Stomach (tissue), 9 donors: Measurements from ENCODE around the gene TBC1D8. TPM values are rescaled to one million over a fixed set of nuclear protein-coding genes. Genes with fewer than 3 reads are reported as not detected.

ENCODE experiments used
- DNase-seq, 2 donors: peaks; one replicate each; pipeline versions ENCODE4 v3.0.0 to v3.0.0-alpha.2; 2013 to 2019
- H3K27ac ChIP-seq, 5 donors: fragments of 200-600 bp in 4 of 5; sonication (generic) in 4 of 5; one replicate each; pipeline ENCODE4 v1.5.1; 2013 to 2019; ENCODE audit warnings: mild to moderate bottlenecking in 1 of 5, moderate library complexity in 1 of 5
- H3K27me3 ChIP-seq, 3 donors: fragments of 200-600 bp; sonication (generic); one replicate each; pipeline ENCODE4 v1.5.1; 2017 to 2019; ENCODE audit warnings: mixed run types in 1 of 3
- H3K36me3 ChIP-seq, 4 donors: fragments of 200-600 bp; sonication (generic); 1 replicate in 3 of 4; 2 replicates in 1 of 4; pipeline ENCODE4 v1.5.1; 2016 to 2019
- H3K4me1 ChIP-seq, 4 donors: fragments of 200-600 bp; sonication (generic); one replicate each; pipeline ENCODE4 v1.5.1; 2016 to 2019
- H3K4me3 ChIP-seq, 4 donors: fragments of 200-600 bp; sonication (generic) in 3 of 4; one replicate each; pipeline ENCODE4 v1.5.1; 2016 to 2019; ENCODE audit warnings: mild to moderate bottlenecking in 1 of 4
- H3K9me3 ChIP-seq, 4 donors: fragments of 200-600 bp; sonication (generic); one replicate each; pipeline ENCODE4 v1.5.1; 2016 to 2019
- EP300 ChIP-seq: sonication (generic); formaldehyde crosslinking; IDR thresholded peaks from one replicate; pipeline ENCODE4 v1.6.1; 2017; ENCODE audit warnings: antibody characterized with exemption
- POLR2A ChIP-seq, 4 donors: fragments of 450-650 bp; IDR thresholded peaks; one replicate each; pipeline ENCODE4 v1.6.1; 2016; ENCODE audit warnings: antibody characterized with exemption in 4 of 4, control low read depth in 2 of 4, mild to moderate bottlenecking in 1 of 4, moderate library complexity in 1 of 4
- POLR2AphosphoS5 ChIP-seq, 3 donors: sonication (generic); formaldehyde crosslinking; IDR thresholded peaks; one replicate each; pipeline ENCODE4 v1.6.1; 2016; ENCODE audit warnings: antibody characterized with exemption in 3 of 3
- WGBS, 5 donors: extraction: QIAGEN DNeasy Blood & Tissue Kit in 3 of 5; methylation state at CpG; one replicate each; pipeline versions ENCODE4 v1.1.5 to v1.1.7; 2013 to 2018; 5-methylcytosine and 5-hydroxymethylcytosine counted together
- intact Hi-C: fragments of 100-400 bp; cut with DNase I; formaldehyde crosslinking; loops from one replicate; pipeline ENCODE4 v1.15.1; 2023; ENCODE audit warnings: low total_unique reads
- polyA plus RNA-seq, 3 donors: library from polyadenylated mRNA; stranded (reverse); fragments of 200-250 nt; gene quantifications; one replicate each; pipeline ENCODE4 v1.2.3, GENCODE V29; 2013
- total RNA-seq, 5 donors: library from RNA; depleted of rRNA; stranded (reverse); fragments of >200 nt; gene quantifications; one replicate each; pipeline versions ENCODE4 v1.1.0 to v1.2.3, GENCODE V29; 2014 to 2016
- TF ChIP-seq, protein P1 (sequence below), 7 experiments: fragments of 450-650 bp in 4 of 7; fragments of 200-600 bp in 3 of 7; sonication (generic) in 3 of 7; IDR thresholded peaks; one replicate each; pipeline ENCODE4 v1.5.1; 2016 to 2019; ENCODE audit warnings: antibody characterized with exemption in 7 of 7, control low read depth in 2 of 7, mild to moderate bottlenecking in 1 of 7
- donor health status: healthy with polysubstance abuse.
- donor health status: Bipolar disorder and iron deficiency.
- donor health status: healthy.

TBC1D8 gene
- total and polyA plus RNA-seq, 8 donors, result 9.9 to 179 (median 74.9) TPM

DNA sequence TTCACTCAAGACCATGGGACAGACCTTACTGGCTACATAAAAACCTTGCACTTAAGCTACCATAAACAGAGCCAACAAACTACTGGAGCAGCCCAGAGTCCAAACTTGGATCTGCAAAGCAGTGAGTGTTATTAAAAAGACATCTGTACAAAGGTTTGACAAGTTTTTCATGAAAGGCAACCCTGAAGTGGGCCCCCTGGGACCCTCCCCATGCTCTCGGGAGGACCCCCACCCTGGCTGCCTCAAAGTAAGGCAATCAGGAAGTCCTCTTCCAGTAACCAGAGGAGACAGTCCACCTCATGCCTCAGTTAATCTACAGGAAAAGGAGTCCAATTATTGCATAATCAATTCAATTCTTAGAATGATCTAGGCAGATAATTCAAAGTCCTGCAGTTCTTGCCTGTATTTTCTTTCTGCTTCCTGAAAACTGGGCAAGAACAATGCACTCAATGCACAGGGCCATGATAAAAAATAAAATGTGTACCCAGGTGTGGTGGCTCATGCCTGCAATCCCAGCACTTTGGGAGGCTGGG, 69.7 kb downstream of the TBC1D8 start:
- DNase-seq, result no peak

DNA sequence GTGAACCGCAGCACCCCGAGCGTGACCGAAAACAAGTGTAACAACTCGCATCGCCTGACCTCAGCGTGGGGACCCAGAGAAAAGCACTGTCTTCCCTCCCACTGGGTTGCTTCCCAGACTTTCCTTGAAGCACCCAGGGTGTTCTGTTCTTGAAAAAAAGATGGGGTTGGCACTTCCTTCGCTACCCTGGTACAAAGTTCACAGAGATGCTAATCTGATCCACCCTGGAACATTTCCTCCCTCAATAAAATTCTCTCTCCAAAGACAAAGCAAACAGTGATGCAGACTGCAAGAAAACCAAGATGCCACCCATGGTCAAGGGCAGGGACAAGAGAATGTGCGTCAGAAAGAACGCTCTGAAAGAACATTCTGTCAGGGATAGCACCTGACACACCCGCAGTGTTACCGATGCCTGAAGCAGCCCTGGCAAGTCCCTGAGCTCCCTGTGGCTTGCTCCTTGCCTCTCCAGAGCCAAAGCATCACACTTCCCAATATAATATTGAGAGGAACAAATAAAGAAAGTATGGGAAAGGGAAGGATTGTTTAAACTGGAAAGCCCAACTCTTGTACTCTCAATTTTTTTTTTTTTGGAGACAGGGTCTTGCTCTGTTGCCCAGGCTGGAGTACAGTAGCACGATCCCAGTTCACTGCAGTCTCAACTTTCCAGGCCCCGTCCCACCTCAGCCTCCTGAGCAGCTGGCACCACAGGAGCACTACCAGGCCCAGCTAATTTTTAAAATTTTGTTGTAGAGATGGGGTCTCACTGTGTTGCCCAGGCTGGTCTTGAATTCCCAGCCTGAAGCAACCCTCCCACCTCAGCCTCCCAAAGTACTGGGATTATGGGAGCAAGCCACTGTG, 70.7 kb downstream of the TBC1D8 start:
- peaks cover 0 to under 1% (median 0%) of the 10 kb centered on the region in 4 donors for H3K9me3 ChIP-seq
- 92 to 94% (median 92%) methylated on average over 14 of the region's 14 CpGs for WGBS, 5 donors

More for the DNA sequence above, 69.7 kb downstream of the TBC1D8 start:
- Histone ChIP-seq H3K9me3 (no peaks in the 10 kb centered on the region), H3K36me3 (peaks cover 0 to 18% (median 7%) of the 10 kb centered on the region in 4 donors), H3K4me1 (peaks cover under 1 to 27% (median 13%) of the 10 kb centered on the region in 4 donors), H3K27ac (no peak overlapping the region), H3K27me3 (no peaks in the 10 kb centered on the region), H3K4me3 (no peak overlapping the region)
- intact Hi-C loops, result no loop called here
- TF ChIP-seq POLR2AphosphoS5 (IDR thresholded peaks at IDR 0.05), result no peak
- TF ChIP-seq EP300, result no peak
- TF ChIP-seq POLR2A (IDR thresholded peaks at IDR 0.05), result no peak
- TF ChIP-seq, protein P1, sequence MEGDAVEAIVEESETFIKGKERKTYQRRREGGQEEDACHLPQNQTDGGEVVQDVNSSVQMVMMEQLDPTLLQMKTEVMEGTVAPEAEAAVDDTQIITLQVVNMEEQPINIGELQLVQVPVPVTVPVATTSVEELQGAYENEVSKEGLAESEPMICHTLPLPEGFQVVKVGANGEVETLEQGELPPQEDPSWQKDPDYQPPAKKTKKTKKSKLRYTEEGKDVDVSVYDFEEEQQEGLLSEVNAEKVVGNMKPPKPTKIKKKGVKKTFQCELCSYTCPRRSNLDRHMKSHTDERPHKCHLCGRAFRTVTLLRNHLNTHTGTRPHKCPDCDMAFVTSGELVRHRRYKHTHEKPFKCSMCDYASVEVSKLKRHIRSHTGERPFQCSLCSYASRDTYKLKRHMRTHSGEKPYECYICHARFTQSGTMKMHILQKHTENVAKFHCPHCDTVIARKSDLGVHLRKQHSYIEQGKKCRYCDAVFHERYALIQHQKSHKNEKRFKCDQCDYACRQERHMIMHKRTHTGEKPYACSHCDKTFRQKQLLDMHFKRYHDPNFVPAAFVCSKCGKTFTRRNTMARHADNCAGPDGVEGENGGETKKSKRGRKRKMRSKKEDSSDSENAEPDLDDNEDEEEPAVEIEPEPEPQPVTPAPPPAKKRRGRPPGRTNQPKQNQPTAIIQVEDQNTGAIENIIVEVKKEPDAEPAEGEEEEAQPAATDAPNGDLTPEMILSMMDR (IDR thresholded peaks at IDR 0.05), result no peak
- WGBS, 5 donors, result 31 to 65% (median 55%) methylated on average over 1 of the region's 1 CpG

DNA sequence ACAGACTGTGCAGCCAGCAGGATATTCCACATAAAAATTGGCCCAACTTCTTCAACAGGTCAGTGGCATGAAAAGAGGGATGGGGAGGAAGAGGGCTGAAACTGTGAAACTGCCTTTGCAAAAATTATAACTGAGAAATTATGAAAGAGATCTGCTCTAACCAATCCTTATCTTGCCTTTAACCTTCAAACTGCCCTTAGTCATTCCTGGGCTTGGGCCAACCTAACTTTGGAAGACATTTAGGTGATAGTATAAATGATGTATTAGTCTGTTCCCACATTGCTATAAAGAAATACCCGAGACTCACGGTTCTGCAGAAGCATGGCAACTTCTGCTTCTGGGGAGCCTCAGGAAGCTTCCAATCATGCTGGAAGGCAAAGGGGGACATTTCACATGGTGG, 74.6 kb downstream of the TBC1D8 start:
- TF ChIP-seq POLR2A (IDR thresholded peaks at IDR 0.05) (no peak), POLR2AphosphoS5 (IDR thresholded peaks at IDR 0.05) (no peak), EP300 (no peak)
- TF ChIP-seq, protein P1 (IDR thresholded peaks at IDR 0.05), result no peak
- intact Hi-C loops, result no loop called here
- 71 to 86% (median 75%) methylated on average over 2 of the region's 2 CpGs for WGBS, 5 donors
- peaks cover 0 to 9% (median 3%) of the 10 kb centered on the region in 4 donors for H3K9me3 ChIP-seq
- DNase-seq, result no peak
- H3K27ac ChIP-seq, result no peak overlapping the region
- H3K27me3 ChIP-seq, result no peaks in the 10 kb centered on the region
- no peak overlapping the region for H3K4me3 ChIP-seq
- H3K36me3 ChIP-seq, result peaks cover 0 to 10% (median 0%) of the 10 kb centered on the region in 4 donors
- H3K4me1 ChIP-seq, result peaks cover 0 to 16% (median 10%) of the 10 kb centered on the region in 4 donors

More for the DNA sequence above, 70.7 kb downstream of the TBC1D8 start:
- Histone ChIP-seq H3K4me1 (peaks cover 0 to 30% (median 15%) of the 10 kb centered on the region in 4 donors), H3K27me3 (no peaks in the 10 kb centered on the region), H3K4me3 (no peak overlapping the region), H3K36me3 (peaks cover 0 to 18% (median 8%) of the 10 kb centered on the region in 4 donors), H3K27ac (no peak overlapping the region)
- DNase-seq, result no peak
- intact Hi-C loops, result no loop called here
- TF ChIP-seq POLR2AphosphoS5 (IDR thresholded peaks at IDR 0.05) (no peak), POLR2A (IDR thresholded peaks at IDR 0.05) (no peak), EP300 (no peak)
- TF ChIP-seq, protein P1 (IDR thresholded peaks at IDR 0.05), result no peak

DNA sequence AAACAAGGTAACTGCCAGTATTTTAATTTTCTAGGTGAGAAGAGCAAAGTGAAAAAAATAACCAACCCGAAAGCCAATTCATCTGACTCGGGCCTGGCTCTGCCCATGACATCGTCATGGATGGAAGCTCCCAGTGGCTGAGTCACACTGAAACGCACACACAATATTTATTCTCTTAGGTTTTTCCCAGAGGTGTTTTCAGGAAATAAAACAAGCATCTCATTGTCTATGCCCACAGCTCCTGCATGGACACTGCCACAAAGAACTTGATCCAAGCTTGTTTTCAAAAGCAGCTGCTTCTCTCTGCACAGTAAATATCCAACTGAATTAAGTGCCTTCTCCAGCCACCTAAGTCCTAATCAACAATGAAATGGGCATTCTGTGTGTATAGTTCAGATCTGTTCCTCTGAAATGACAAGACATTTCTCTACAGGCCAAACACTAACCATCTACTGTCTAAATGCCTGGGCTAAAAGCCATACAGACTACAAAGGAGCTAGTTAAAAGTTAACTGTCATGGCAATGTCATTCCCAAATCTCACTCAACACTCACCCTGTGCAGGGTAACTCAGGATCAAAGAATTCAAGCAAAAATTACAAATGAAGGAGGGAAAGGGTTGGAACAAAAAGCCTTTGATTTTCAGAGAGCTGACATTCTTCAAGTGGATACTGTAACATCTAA, 86.2 kb downstream of the TBC1D8 start:
- peak; percentile 40 to 47 for DNase-seq
- 46 to 59% (median 54%) methylated on average over 4 of the region's 4 CpGs for WGBS, 5 donors
- TF ChIP-seq POLR2A (IDR thresholded peaks at IDR 0.05), result no peak
- TF ChIP-seq POLR2AphosphoS5 (IDR thresholded peaks at IDR 0.05), result no peak
- TF ChIP-seq, protein P1 (IDR thresholded peaks at IDR 0.05), result no peak
- no peak for TF ChIP-seq EP300
- H3K27ac ChIP-seq, result peak overlapping the region in 4 of 5 donors; percentile 31 to 48 (median 40)
- intact Hi-C loops, result no loop called here
- H3K4me1 ChIP-seq, result peaks cover 8 to 61% (median 29%) of the 10 kb centered on the region in 4 donors
- H3K4me3 ChIP-seq, result no peak overlapping the region
- H3K9me3 ChIP-seq, result no peaks in the 10 kb centered on the region
- H3K27me3 ChIP-seq, result no peaks in the 10 kb centered on the region
- H3K36me3 ChIP-seq, result peaks cover 0 to 8% (median 0%) of the 10 kb centered on the region in 4 donors
